ENCODE data around the gene UQCC3. TPM values are rescaled to one million over a fixed set of nuclear protein-coding genes. Genes with fewer than 3 reads are reported as not detected.

UQCC3 gene
- total and polyA plus RNA-seq, 2 of the 13 experiments (the other 11 are each of a cell fraction or from before 2014, with no cell fraction given): 7.7 to 16.0 TPM

DNA sequence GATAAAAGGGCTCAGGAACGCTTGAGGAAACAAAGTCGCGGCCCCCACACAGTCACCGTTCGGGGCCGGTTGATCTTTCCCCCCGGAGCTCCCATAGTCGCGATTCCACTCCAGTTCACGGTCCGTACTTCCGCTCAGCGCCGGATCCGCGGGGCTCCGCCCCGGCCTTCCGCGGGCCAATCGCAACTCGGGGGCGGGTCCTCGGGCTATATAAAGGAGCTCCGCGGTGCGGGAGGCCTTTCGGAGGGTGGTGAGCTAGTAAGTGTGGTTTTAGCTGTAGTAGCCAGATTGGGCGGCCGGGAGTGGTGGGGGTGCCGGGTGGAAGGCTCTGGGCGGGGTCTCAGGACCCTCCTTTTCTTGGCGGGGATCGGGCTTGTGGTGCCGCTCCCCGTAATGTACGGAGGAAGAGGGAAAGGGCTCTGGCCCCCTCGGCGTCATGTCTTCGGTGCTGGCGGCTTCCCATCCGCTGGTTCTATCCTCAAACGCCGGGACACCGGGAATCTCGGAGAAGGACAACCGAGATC is 6.3 kb upstream of the UQCC3 start, which contains the start of the genes C11orf98 and CSKMT (continued):
- TF ChIP-seq ZNF44 (CRISPR knock-in tag; IDR thresholded peaks at IDR 0.05): no peak
- no peak for TF ChIP-seq FOXA1 (IDR thresholded peaks at IDR 0.05)
- no peak for TF ChIP-seq FOXA1 (CRISPR knock-in tag; IDR thresholded peaks at IDR 0.05)
- TF ChIP-seq STAG1 (CRISPR knock-in tag; IDR thresholded peaks at IDR 0.05): no peak
- 0 out of 2 replicates have a peak, but pooled peaks have one; percentile 73 for TF ChIP-seq MYNN (CRISPR knock-in tag; IDR thresholded peaks at IDR 0.05; ENCODE audit: low read depth)
- TF ChIP-seq HHEX (CRISPR knock-in tag; IDR thresholded peaks at IDR 0.05): no peak
- peak; percentile 73; the same call in 1 of the 2 replicates for TF ChIP-seq SNAI1 (CRISPR knock-in tag; IDR thresholded peaks at IDR 0.05; ENCODE audit: borderline replicate concordance)
- TF ChIP-seq, protein P1, sequence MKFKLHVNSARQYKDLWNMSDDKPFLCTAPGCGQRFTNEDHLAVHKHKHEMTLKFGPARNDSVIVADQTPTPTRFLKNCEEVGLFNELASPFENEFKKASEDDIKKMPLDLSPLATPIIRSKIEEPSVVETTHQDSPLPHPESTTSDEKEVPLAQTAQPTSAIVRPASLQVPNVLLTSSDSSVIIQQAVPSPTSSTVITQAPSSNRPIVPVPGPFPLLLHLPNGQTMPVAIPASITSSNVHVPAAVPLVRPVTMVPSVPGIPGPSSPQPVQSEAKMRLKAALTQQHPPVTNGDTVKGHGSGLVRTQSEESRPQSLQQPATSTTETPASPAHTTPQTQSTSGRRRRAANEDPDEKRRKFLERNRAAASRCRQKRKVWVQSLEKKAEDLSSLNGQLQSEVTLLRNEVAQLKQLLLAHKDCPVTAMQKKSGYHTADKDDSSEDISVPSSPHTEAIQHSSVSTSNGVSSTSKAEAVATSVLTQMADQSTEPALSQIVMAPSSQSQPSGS (CRISPR knock-in tag; IDR thresholded peaks at IDR 0.05): peak; percentile 35; the same call in 1 of the 2 replicates
- peak; percentile 66; the same call in 1 of the 2 replicates for TF ChIP-seq SATB2 (CRISPR knock-in tag; IDR thresholded peaks at IDR 0.05)
- TF ChIP-seq, protein P2, sequence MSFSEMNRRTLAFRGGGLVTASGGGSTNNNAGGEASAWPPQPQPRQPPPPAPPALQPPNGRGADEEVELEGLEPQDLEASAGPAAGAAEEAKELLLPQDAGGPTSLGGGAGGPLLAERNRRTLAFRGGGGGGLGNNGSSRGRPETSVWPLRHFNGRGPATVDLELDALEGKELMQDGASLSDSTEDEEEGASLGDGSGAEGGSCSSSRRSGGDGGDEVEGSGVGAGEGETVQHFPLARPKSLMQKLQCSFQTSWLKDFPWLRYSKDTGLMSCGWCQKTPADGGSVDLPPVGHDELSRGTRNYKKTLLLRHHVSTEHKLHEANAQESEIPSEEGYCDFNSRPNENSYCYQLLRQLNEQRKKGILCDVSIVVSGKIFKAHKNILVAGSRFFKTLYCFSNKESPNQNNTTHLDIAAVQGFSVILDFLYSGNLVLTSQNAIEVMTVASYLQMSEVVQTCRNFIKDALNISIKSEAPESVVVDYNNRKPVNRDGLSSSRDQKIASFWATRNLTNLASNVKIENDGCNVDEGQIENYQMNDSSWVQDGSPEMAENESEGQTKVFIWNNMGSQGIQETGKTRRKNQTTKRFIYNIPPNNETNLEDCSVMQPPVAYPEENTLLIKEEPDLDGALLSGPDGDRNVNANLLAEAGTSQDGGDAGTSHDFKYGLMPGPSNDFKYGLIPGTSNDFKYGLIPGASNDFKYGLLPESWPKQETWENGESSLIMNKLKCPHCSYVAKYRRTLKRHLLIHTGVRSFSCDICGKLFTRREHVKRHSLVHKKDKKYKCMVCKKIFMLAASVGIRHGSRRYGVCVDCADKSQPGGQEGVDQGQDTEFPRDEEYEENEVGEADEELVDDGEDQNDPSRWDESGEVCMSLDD (CRISPR knock-in tag; IDR thresholded peaks at IDR 0.05; ENCODE audit: borderline replicate concordance): no peak
- TF ChIP-seq, protein P3, sequence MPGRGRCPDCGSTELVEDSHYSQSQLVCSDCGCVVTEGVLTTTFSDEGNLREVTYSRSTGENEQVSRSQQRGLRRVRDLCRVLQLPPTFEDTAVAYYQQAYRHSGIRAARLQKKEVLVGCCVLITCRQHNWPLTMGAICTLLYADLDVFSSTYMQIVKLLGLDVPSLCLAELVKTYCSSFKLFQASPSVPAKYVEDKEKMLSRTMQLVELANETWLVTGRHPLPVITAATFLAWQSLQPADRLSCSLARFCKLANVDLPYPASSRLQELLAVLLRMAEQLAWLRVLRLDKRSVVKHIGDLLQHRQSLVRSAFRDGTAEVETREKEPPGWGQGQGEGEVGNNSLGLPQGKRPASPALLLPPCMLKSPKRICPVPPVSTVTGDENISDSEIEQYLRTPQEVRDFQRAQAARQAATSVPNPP (CRISPR knock-in tag; IDR thresholded peaks at IDR 0.05): peak; percentile 64; the same call in 1 of the 2 replicates
- TF ChIP-seq, protein P4, sequence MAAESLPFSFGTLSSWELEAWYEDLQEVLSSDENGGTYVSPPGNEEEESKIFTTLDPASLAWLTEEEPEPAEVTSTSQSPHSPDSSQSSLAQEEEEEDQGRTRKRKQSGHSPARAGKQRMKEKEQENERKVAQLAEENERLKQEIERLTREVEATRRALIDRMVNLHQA (CRISPR knock-in tag; IDR thresholded peaks at IDR 0.05): no peak
- peak; percentile 98 for TF ChIP-seq DR1 (CRISPR knock-in tag; IDR thresholded peaks at IDR 0.05)
- peak; percentile 24; the same call in 1 of the 2 replicates for TF ChIP-seq ARHGAP35 (CRISPR knock-in tag; IDR thresholded peaks at IDR 0.05; ENCODE audit: borderline replicate concordance)
- peak; percentile 49; the same call in 1 of the 2 replicates for TF ChIP-seq ZNF563 (CRISPR knock-in tag; IDR thresholded peaks at IDR 0.05)
- TF ChIP-seq, protein P5, sequence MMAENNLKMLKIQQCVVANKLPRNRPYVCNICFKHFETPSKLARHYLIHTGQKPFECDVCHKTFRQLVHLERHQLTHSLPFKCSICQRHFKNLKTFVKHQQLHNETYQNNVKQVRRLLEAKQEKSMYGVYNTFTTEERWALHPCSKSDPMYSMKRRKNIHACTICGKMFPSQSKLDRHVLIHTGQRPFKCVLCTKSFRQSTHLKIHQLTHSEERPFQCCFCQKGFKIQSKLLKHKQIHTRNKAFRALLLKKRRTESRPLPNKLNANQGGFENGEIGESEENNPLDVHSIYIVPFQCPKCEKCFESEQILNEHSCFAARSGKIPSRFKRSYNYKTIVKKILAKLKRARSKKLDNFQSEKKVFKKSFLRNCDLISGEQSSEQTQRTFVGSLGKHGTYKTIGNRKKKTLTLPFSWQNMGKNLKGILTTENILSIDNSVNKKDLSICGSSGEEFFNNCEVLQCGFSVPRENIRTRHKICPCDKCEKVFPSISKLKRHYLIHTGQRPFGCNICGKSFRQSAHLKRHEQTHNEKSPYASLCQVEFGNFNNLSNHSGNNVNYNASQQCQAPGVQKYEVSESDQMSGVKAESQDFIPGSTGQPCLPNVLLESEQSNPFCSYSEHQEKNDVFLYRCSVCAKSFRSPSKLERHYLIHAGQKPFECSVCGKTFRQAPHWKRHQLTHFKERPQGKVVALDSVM (CRISPR knock-in tag; IDR thresholded peaks at IDR 0.05): peak; percentile 53
- TF ChIP-seq, protein P6, sequence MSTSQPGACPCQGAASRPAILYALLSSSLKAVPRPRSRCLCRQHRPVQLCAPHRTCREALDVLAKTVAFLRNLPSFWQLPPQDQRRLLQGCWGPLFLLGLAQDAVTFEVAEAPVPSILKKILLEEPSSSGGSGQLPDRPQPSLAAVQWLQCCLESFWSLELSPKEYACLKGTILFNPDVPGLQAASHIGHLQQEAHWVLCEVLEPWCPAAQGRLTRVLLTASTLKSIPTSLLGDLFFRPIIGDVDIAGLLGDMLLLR (CRISPR knock-in tag; IDR thresholded peaks at IDR 0.05): no peak
- TF ChIP-seq NCOA5 (CRISPR knock-in tag; IDR thresholded peaks at IDR 0.05): 0 out of 2 replicates have a peak, but pooled peaks have one; percentile 63
- TF ChIP-seq ELF1 (CRISPR knock-in tag; IDR thresholded peaks at IDR 0.05): peak; percentile 88
- TF ChIP-seq ZNF678 (CRISPR knock-in tag; IDR thresholded peaks at IDR 0.05): peak; percentile 41; the same call in 1 of the 2 replicates
- no peak for TF ChIP-seq ZNF138 (CRISPR knock-in tag; IDR thresholded peaks at IDR 0.05; ENCODE audit: low read depth)
- TF ChIP-seq ERF (CRISPR knock-in tag; IDR thresholded peaks at IDR 0.05): peak; percentile 70; the same call in 1 of the 2 replicates
- no peak; the same call in 1 of the 2 replicates for TF ChIP-seq ZFP1 (CRISPR knock-in tag; IDR thresholded peaks at IDR 0.05)
